GM18907 (cell line): ENCODE measurements around the gene NKX1-1.
"Not testable (repeated sequence)": the region's sequence is repeated elsewhere in the genome, so short reads cannot be mapped to it uniquely, and the experiment has no call there.

Source experiments
- ATAC-seq: cut with Tn5 transposase; IDR thresholded peaks from one replicate; pipeline ENCODE4 v1.9.1; 2021; ENCODE audit warnings: mild to moderate bottlenecking, moderate library complexity; ENCODE audit not compliant: unreplicated experiment

The NKX1-1 gene

GRCh38 chr4:1393866-1394265, 12.4 kb downstream of the NKX1-1 start:
- no peak for ATAC-seq

GRCh38 chr4:1393363-1393762, 12.9 kb downstream of the NKX1-1 start:
- not testable (repeated sequence) for ATAC-seq

DNA sequence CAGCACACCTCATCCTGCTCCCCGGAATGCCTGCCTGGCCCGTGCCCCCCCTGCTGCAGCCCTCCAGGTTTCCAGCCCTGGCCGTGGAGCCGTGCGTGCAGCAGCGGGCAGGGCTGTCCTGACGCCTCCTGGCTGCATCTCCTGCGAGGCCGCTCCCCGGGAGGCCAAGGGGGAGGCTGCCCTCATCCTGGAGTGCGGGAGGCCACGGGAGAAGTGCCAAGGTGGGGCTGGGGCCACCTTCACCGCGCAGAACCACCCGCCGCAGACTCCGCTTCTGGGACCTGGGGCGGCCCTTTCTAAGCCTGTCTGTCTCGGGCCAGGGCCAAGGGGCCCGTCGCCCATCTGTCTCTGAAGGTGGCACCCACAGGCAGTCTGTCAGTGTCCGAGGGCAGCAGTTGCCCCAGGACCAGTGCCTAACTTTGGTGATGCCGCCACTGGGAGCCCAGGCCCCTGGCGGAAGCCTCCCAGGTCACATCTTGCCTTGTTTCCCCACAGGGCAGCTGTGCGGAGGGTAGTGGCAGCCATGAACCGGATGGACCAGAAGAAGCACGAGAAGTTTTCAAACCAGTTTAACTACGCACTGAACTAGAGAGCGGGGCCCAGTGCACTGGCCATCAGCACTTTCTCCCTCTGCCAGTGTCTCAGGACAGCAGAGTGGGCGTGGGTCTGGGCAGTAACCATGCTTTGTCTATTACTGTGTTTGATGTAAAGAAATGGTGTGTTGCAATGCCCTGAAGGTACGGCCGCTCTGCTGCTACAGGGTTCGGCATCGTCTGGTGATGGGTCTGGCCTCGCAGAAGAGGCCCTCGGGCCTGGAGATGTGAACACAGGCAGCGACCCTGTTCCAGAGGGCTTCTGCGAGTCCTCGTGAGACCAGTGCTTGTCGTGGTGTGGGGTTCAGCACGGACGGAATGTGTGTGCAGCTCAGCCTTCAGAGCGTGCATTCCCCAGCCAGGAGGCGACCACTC, 20.6 kb downstream of the NKX1-1 start:
- no peak for ATAC-seq

- no peak for ATAC-seq
Observed at GRCh38 chr4:1384675-1385372, 21.4 kb downstream of the NKX1-1 start.

- ATAC-seq: no peak
Observed at GRCh38 chr4:1383728-1384591, 22.3 kb downstream of the NKX1-1 start.

DNA sequence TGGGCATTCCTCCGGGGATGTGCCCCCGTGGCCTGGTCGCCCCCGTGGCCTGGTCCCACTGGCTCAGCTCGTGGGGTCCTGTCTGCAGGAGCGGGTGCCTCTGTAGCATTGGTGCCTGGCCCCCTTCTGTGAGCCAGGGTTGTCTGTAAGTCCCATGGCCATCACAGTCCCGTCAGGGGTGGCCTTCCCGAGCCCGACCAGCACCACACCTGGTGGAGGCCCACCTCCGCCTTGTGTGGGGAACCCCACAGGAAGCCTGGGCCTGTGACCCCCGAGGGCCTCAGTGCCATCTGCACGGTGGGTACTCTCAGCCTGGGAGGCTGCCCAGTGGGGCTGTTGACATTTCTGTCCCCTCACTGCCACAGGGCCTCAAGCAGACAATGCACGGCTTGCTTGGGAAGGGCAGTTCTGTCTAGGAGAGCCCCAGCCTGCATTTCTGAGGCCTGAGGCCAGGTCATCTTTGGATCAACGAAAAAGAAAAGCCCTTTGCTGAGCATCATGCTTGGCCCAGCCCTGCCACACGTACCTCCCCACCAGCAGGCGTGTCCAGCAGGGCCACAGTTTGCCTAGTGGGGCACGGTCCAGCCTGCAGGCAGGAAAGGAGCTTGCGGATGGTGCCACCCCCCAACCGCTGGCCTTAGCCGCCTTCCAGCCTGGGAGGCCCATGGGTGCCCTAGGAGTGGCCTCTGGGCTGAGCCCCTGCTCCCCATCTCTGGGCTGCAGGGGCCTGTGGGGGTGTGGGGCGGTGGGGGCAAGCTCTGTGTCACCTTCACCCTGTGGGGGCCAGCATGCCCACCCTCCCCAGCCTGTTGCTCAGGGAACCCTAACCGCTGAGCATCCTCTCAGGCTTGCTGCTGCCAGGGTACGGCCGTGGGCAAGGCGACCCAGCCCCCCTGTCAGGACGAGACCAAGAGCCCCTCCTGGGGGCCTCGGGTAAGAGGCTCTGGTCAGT, 23.2 kb downstream of the NKX1-1 start:
- no peak for ATAC-seq

- no peak for ATAC-seq
Observed at GRCh38 chr4:1381944-1382541, 24.2 kb downstream of the NKX1-1 start.

DNA sequence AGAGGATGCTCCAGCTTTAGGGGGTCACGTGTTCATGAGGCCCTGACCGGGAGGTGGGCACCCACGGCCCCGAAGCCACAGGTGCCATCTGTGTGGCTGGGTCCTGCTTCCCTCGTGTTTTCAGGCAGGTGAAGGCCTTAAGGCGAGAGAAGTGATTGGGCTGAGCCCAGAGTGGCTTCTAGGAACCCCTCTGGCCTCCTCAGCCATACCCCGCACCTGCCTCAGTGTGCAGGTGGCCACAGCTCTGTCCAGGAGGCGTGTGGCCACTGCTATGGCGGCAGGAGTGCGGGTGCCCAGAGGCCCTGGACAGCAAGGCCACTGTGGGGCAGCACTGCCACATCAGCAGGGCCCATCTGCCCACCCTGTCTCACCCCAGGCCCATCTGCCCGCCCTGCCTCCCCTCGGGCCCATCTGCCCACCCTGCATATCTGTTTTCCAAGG, 25.0 kb downstream of the NKX1-1 start:
- no peak for ATAC-seq

- no peak for ATAC-seq
Observed at GRCh38 chr4:1380368-1381151, 25.7 kb downstream of the NKX1-1 start.

GRCh38 chr4:1379801-1380331, 26.4 kb downstream of the NKX1-1 start:
- ATAC-seq: no peak

GRCh38 chr4:1379351-1379781, 26.9 kb downstream of the NKX1-1 start:
- no peak for ATAC-seq

- ATAC-seq: no peak
Observed at GRCh38 chr4:1378559-1379231, 27.5 kb downstream of the NKX1-1 start.

- ATAC-seq: no peak
Observed at GRCh38 chr4:1377606-1378261, 28.5 kb downstream of the NKX1-1 start.

- ATAC-seq: no peak
Observed at GRCh38 chr4:1376841-1377605, 29.2 kb downstream of the NKX1-1 start.

- no peak for ATAC-seq
Observed at GRCh38 chr4:1376391-1376840, 29.8 kb downstream of the NKX1-1 start.

GRCh38 chr4:1375761-1376322, 30.4 kb downstream of the NKX1-1 start:
- no peak for ATAC-seq
